HepG2 (cell line): ENCODE data around the gene SSR2. TPM values are rescaled to one million over a fixed set of nuclear protein-coding genes. Genes with fewer than 3 reads are reported as not detected.

Experiments
- ATAC-seq: fragments of 200-7000 bp; cut with Tn5 transposase; 3 replicates; pipeline ENCODE4 v1.9.1; 2020; ENCODE audit warnings: mild to moderate bottlenecking, moderate library complexity
- BruUV-seq: library from RNA; stranded (reverse); fragments of 400-500 nt; replicated peaks from 2 replicates; lab custom pipeline; 2021; lab: Mats Ljungman, UMichigan
- CTCF ChIA-PET: fragments of 300-600 bp; formaldehyde crosslinking; extraction: SDS; loops from one replicate; lab custom pipeline; 2021; ENCODE audit warnings: low total read pairs, inconsistent platforms, low intra/inter-chr PET ratio; lab: Yijun Ruan, JAX
- POLR2A ChIA-PET: fragments of 350-600 bp; sonication (Branson Sonifier 250); formaldehyde crosslinking; loops from one replicate; lab custom pipeline; 2020; ENCODE audit warnings: antibody characterized with exemption, inconsistent platforms; lab: Yijun Ruan, JAX
- DNase-seq: peaks from one replicate; pipeline ENCODE4 v3.0.0-alpha.2; 2015; ENCODE audit warnings: low spot score
- FAIRE-seq: peaks from 3 replicates; lab custom pipeline; 2011; peaks lifted over from hg19 to GRCh38; lab: Jason Lieb, UNC
- H2AFZ ChIP-seq: one replicate; pipeline ENCODE4 v1.6.1; 2011; ENCODE audit warnings: low read length, inconsistent platforms
- H3K27ac ChIP-seq: fragments of 300-600 bp; 3 replicates; pipeline ENCODE4 v1.8.0; 2011; ENCODE audit warnings: mixed run types, mild to moderate bottlenecking, mixed read lengths, low read length, inconsistent platforms; ENCODE audit not compliant: insufficient read depth; ENCODE audit errors: extremely low read length
- H3K27me3 ChIP-seq, 2 experiments: fragments of 200-600 bp in 1 of 2; 2 replicates in 1 of 2; 3 replicates in 1 of 2; pipeline versions ENCODE4 v1.6.0 to v1.8.0; 2011; ENCODE audit warnings: low read length in 2 of 2, mild to moderate bottlenecking in 2 of 2, moderate library complexity in 2 of 2, inconsistent platforms in 1 of 2; ENCODE audit not compliant: insufficient read depth in 2 of 2, control insufficient read depth in 1 of 2
- H3K36me3 ChIP-seq, 2 experiments: fragments of 200-600 bp in 1 of 2; replicated peaks in 1 of 2; 2 replicates in 1 of 2; 3 replicates in 1 of 2; pipeline versions ENCODE4 v1.5.1 to v1.8.0; 2011; ENCODE audit warnings: low read length in 2 of 2, inconsistent platforms in 1 of 2; ENCODE audit not compliant: insufficient read depth in 2 of 2, control insufficient read depth in 1 of 2
- H3K4me1 ChIP-seq: 2 replicates; pipeline ENCODE4 v1.5.1; 2012; ENCODE audit warnings: low read length, inconsistent platforms; ENCODE audit not compliant: insufficient read depth
- H3K4me2 ChIP-seq: 2 replicates; pipeline ENCODE4 v1.6.0; 2011; ENCODE audit warnings: low read depth, low read length, inconsistent platforms
- H3K4me3 ChIP-seq, 3 experiments: fragments of 200-600 bp in 1 of 3; sonication (generic), shearing (Covaris generic) in 1 of 3; replicated peaks in 1 of 3; 2 replicates each; pipeline ENCODE4 v1.5.1; 2011 to 2016; ENCODE audit warnings: low read length in 3 of 3, inconsistent platforms in 2 of 3, low read depth in 2 of 3, mild to moderate bottlenecking in 2 of 3, control low read depth in 1 of 3, mixed read lengths in 1 of 3; ENCODE audit not compliant: insufficient read depth in 1 of 3
- H3K79me2 ChIP-seq: one replicate; pipeline ENCODE4 v1.6.1; 2011; ENCODE audit warnings: low read length, inconsistent platforms; ENCODE audit not compliant: insufficient read depth
- H3K9ac ChIP-seq: 2 replicates; pipeline ENCODE4 v1.6.0; 2011; ENCODE audit warnings: mild to moderate bottlenecking, low read depth, low read length, inconsistent platforms; ENCODE audit not compliant: insufficient read depth
- H3K9me3 ChIP-seq: 2 replicates; pipeline ENCODE4 v1.5.1; 2012; ENCODE audit warnings: mild to moderate bottlenecking, low read length
- H4K20me1 ChIP-seq: 2 replicates; pipeline ENCODE4 v1.6.0; 2011; ENCODE audit warnings: inconsistent platforms, mild to moderate bottlenecking, low read length, moderate library complexity; ENCODE audit not compliant: insufficient read depth
- ATF7 ChIP-seq, 2 experiments: fragments of 450-650 bp in 1 of 2; sonication (generic) in 1 of 2; formaldehyde crosslinking in 1 of 2; IDR thresholded peaks; 2 replicates each; pipeline versions ENCODE4 v1.4.0 to v1.6.1; 2016 to 2020; ENCODE audit warnings: antibody characterized with exemption in 1 of 2, mild to moderate bottlenecking in 1 of 2, missing genetic modification reagents in 1 of 2
- CENPBD1 ChIP-seq: sonication (generic); formaldehyde crosslinking; IDR thresholded peaks from 2 replicates; pipeline ENCODE4 v1.8.0; 2022; ENCODE audit warnings: missing genetic modification reagents, low read depth, mild to moderate bottlenecking, borderline replicate concordance
- IKZF5 ChIP-seq: IDR thresholded peaks from 2 replicates; pipeline ENCODE4 v1.6.1; 2018; ENCODE audit warnings: missing genetic modification reagents, mild to moderate bottlenecking, missing compliant biosample characterization
- KLF11 ChIP-seq: IDR thresholded peaks from 2 replicates; pipeline ENCODE4 v1.6.1; 2016; ENCODE audit warnings: missing compliant biosample characterization
- MXD4 ChIP-seq: IDR thresholded peaks from 2 replicates; pipeline ENCODE4 v1.6.1; 2016; ENCODE audit warnings: mild to moderate bottlenecking, missing biosample characterization, missing genetic modification reagents
- NCOR1 ChIP-seq: fragments of 200-600 bp; sonication (generic); IDR thresholded peaks from 2 replicates; pipeline ENCODE4 v1.7.0; 2017; ENCODE audit warnings: antibody characterized with exemption, low read length, borderline replicate concordance
- PAWR ChIP-seq: sonication (generic); formaldehyde crosslinking; IDR thresholded peaks from 2 replicates; pipeline ENCODE4 v1.4.0; 2020; ENCODE audit warnings: missing genetic modification reagents, mild to moderate bottlenecking, borderline replicate concordance
- PBX3 ChIP-seq: sonication (generic); formaldehyde crosslinking; IDR thresholded peaks from 2 replicates; pipeline ENCODE4 v1.8.1; 2023; ENCODE audit warnings: missing genetic modification reagents, inconsistent platforms, borderline replicate concordance
- PRMT3 ChIP-seq: sonication (generic); formaldehyde crosslinking; IDR thresholded peaks from 2 replicates; pipeline ENCODE4 v1.8.1; 2022; ENCODE audit warnings: low read depth, mild to moderate bottlenecking, moderate library complexity, missing genetic modification reagents, borderline replicate concordance
- ZBTB42 ChIP-seq: sonication (generic); formaldehyde crosslinking; IDR thresholded peaks from 2 replicates; pipeline ENCODE4 v1.5.0; 2020; ENCODE audit warnings: mild to moderate bottlenecking, missing genetic modification reagents
- ZNF431 ChIP-seq: sonication (generic); formaldehyde crosslinking; IDR thresholded peaks from 2 replicates; pipeline ENCODE4 v1.9.0; 2022; ENCODE audit warnings: missing genetic modification reagents, low read depth, mild to moderate bottlenecking, borderline replicate concordance
- ZNF468 ChIP-seq: sonication (generic); formaldehyde crosslinking; IDR thresholded peaks from 2 replicates; pipeline ENCODE4 v1.8.0; 2022; ENCODE audit warnings: mild to moderate bottlenecking, moderate library complexity, missing genetic modification reagents
- ZNF761 ChIP-seq: sonication (generic); formaldehyde crosslinking; conservative IDR thresholded peaks from 2 replicates; pipeline ENCODE4 v1.4.0; 2020; ENCODE audit warnings: mild to moderate bottlenecking, missing genetic modification reagents
- ZNF782 ChIP-seq: sonication (generic); formaldehyde crosslinking; IDR thresholded peaks from 2 replicates; pipeline ENCODE4 v1.4.0; 2020; ENCODE audit warnings: missing genetic modification reagents, mild to moderate bottlenecking, borderline replicate concordance
- WGBS: methylation state at CpG from one replicate; pipeline ENCODE4 v1.1.6; 2017; ENCODE audit warnings: low lambda C conversion rate; 5-methylcytosine and 5-hydroxymethylcytosine counted together
- in situ Hi-C: cut with HindIII; loops from 2 replicates; pipeline ENCODE4 v1.10.0; 2017; ENCODE audit warnings: low pct_unique_long_range_greater_than_20kb; ENCODE audit not compliant: extremely low pct_ligation_motif_present
- intact Hi-C: fragments of 100-400 bp; cut with micrococcal nuclease; formaldehyde crosslinking; loops from one replicate; pipeline ENCODE4 v1.10.0; 2022; ENCODE audit not compliant: unreplicated experiment
- polyA plus RNA-seq, 8 experiments: library from polyadenylated mRNA; depleted of rRNA in 3 of 8; stranded (reverse) in 7 of 8; unstranded in 1 of 8; fragments of >200 nt; fragmentation: Illumina TruSeq in 4 of 8; extraction: Trizol in 4 of 8; gene quantifications; 2 replicates each; pipeline versions ENCODE4 v1.2.1 to v1.2.3, GENCODE V29; 2011 to 2016; ENCODE audit warnings: low read depth in 4 of 8, missing spikeins in 1 of 8, mixed read lengths in 1 of 8; ENCODE audit not compliant: insufficient read depth in 1 of 8
- total RNA-seq, 5 experiments: library from RNA; depleted of rRNA; stranded (reverse); fragments of >200 nt; fragmentation: Illumina TruSeq; extraction: Trizol; gene quantifications; 2 replicates each; pipeline ENCODE4 v1.2.3, GENCODE V29; 2016; ENCODE audit warnings: low read depth in 1 of 5
- TF ChIP-seq, protein P1 (sequence below): sonication (generic); formaldehyde crosslinking; IDR thresholded peaks from 2 replicates; pipeline ENCODE4 v1.9.0; 2021; ENCODE audit warnings: missing genetic modification reagents, mild to moderate bottlenecking, borderline replicate concordance

SSR2 gene
- total and polyA plus RNA-seq, 2 of the 13 experiments (the other 11 are each of a cell fraction or from before 2014, with no cell fraction given): 284 to 461 TPM

- 26% methylated on average over 15 of the region's 17 CpGs for WGBS
- no peaks in the 10 kb centered on the region; a peak in 1 of 5 replicates for H3K27me3 ChIP-seq
- peaks cover 2 to 16% of the 10 kb centered on the region in 2 experiments; a peak in 3 of 5 replicates for H3K36me3 ChIP-seq
- TF ChIP-seq KLF11 (CRISPR knock-in tag): no peak
- TF ChIP-seq, protein P1, sequence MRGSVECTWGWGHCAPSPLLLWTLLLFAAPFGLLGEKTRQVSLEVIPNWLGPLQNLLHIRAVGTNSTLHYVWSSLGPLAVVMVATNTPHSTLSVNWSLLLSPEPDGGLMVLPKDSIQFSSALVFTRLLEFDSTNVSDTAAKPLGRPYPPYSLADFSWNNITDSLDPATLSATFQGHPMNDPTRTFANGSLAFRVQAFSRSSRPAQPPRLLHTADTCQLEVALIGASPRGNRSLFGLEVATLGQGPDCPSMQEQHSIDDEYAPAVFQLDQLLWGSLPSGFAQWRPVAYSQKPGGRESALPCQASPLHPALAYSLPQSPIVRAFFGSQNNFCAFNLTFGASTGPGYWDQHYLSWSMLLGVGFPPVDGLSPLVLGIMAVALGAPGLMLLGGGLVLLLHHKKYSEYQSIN (CRISPR knock-in tag): no peak
- 0 out of 2 replicates have a peak, but pooled peaks have one; percentile 12 for TF ChIP-seq PAWR (CRISPR knock-in tag)
- no peak for TF ChIP-seq PBX3 (CRISPR knock-in tag)
- TF ChIP-seq ZNF431 (CRISPR knock-in tag): no peak
- no peak for TF ChIP-seq NCOR1
- TF ChIP-seq ZBTB42 (CRISPR knock-in tag): 0 out of 2 replicates have a peak, but pooled peaks have one; percentile 12
- TF ChIP-seq ZNF761 (CRISPR knock-in tag): 0 out of 2 replicates have a peak, but pooled peaks have one; percentile 12
- no peak for TF ChIP-seq IKZF5 (CRISPR knock-in tag)
- 0 out of 2 replicates have a peak, but pooled peaks have one; percentile 7 for TF ChIP-seq CENPBD1 (CRISPR knock-in tag)
- TF ChIP-seq ATF7 (IDR thresholded peaks at IDR 0.05): no peak
- TF ChIP-seq ATF7 (CRISPR knock-in tag; IDR thresholded peaks at IDR 0.05): 0 out of 2 replicates have a peak, but pooled peaks have one; percentile 2
- no peak for TF ChIP-seq PRMT3
- TF ChIP-seq ZNF782 (CRISPR knock-in tag): 0 out of 2 replicates have a peak, but pooled peaks have one; percentile 20
- no peak for TF ChIP-seq ZNF468 (CRISPR knock-in tag)
- TF ChIP-seq MXD4 (CRISPR knock-in tag): no peak
- H3K4me2 ChIP-seq: peak overlapping the region; percentile 85
- ChIA-PET CTCF (no interaction called here), POLR2A (interaction anchor here (0.6 kb wide), 1 partner anchor 121 kb away, joined by 4 read pairs; no protein-coding TSS in a partner anchor)
- H3K9ac ChIP-seq: peak overlapping the region; percentile 98
- H3K4me1 ChIP-seq: peaks cover 27% of the 10 kb centered on the region
- H3K27ac ChIP-seq: peak overlapping the region; percentile 100
- in situ Hi-C loops (no loop called here), intact Hi-C loops (no loop called here)
- no peaks in the 10 kb centered on the region for H3K9me3 ChIP-seq
- peaks cover 18% of the 10 kb centered on the region for H3K79me2 ChIP-seq
- peak overlapping the region; percentile 94 to 97 (median 96) for H3K4me3 ChIP-seq
- H2AFZ ChIP-seq: no peak overlapping the region
- FAIRE-seq (no peak), ATAC-seq (no peak), DNase-seq (no peak)
- H4K20me1 ChIP-seq: no peaks in the 10 kb centered on the region
- no TSS peak for BruUV-seq
These were observed 34.7 kb upstream of the SSR2 start for GRCh38 chr1:156055281-156056048.
